Mesothelial cell of epicardium (in vitro differentiated cells): ENCODE measurements around the gene UBAP2L. TPM values are rescaled to one million over a fixed set of nuclear protein-coding genes. Genes with fewer than 3 reads are reported as not detected.

Experiments
- DNase-seq, 2 experiments: peaks; one replicate each; pipeline ENCODE4 v3.0.0; 2021; ENCODE audit warnings: low spot score in 2 of 2; ENCODE audit not compliant: unreplicated experiment in 2 of 2
- H3K27ac Mint-ChIP-seq: 2 replicates; pipeline ENCODE4 v1.8.0; 2021; ENCODE audit warnings: mixed read lengths
- H3K27me3 Mint-ChIP-seq: 2 replicates; pipeline ENCODE4 v1.8.0; 2021; ENCODE audit warnings: low read depth, mixed read lengths
- H3K36me3 Mint-ChIP-seq: 2 replicates; pipeline ENCODE4 v1.8.0; 2021; ENCODE audit warnings: mixed read lengths
- H3K4me1 Mint-ChIP-seq: 2 replicates; pipeline ENCODE4 v1.8.0; 2021; ENCODE audit warnings: mixed read lengths
- H3K4me3 Mint-ChIP-seq: 2 replicates; pipeline ENCODE4 v1.8.0; 2021; ENCODE audit warnings: mild to moderate bottlenecking, moderate library complexity, mixed read lengths
- H3K9me3 Mint-ChIP-seq: 2 replicates; pipeline ENCODE4 v1.8.0; 2021; ENCODE audit warnings: mixed read lengths
- total RNA-seq: library from RNA; stranded (reverse); gene quantifications from 3 replicates; pipeline ENCODE4 v1.2.1, GENCODE V29; 2021
- TF ChIP-seq, protein P1 (sequence below): fragments of 200-600 bp; sonication (generic); IDR thresholded peaks from one replicate; pipeline ENCODE4 v1.5.0; 2021; ENCODE audit warnings: antibody characterized with exemption; ENCODE audit not compliant: unreplicated experiment

UBAP2L gene
- total RNA-seq, 1 donor from 2014 or later: 265 TPM

DNA sequence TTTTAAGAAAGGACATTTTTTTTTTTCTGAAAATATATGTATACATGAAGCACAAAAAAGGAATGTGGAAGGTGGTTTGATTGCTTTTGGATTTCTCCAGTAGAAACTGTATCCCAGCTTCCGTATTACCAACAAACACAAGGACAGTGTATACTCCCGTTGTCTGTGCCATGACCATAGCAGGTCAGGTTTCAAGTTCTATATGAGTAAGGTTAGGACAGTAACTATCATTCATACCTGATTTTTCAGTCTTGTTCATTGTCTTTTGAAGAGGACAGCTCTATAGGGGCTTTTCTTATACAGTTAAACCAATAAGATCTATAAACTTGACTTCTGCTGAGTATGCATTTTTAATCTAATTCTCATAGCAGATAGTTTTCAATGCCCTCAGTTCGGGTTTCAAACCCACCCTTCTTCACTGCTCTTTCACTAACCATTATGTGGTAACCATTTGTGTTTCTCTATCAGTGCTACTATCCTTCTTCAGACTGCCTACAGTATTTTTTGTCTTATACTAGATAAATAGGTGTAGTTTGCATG is 19.6 kb downstream of the UBAP2L start:
- DNase-seq: no peak
- Mint-ChIP-seq H3K36me3 (peaks cover 53% of the 10 kb centered on the region), H3K27ac (peak overlapping the region; percentile 37), H3K4me3 (no peak overlapping the region), H3K27me3 (no peaks in the 10 kb centered on the region), H3K4me1 (peaks cover 6% of the 10 kb centered on the region), H3K9me3 (no peaks in the 10 kb centered on the region)
- TF ChIP-seq, protein P1, sequence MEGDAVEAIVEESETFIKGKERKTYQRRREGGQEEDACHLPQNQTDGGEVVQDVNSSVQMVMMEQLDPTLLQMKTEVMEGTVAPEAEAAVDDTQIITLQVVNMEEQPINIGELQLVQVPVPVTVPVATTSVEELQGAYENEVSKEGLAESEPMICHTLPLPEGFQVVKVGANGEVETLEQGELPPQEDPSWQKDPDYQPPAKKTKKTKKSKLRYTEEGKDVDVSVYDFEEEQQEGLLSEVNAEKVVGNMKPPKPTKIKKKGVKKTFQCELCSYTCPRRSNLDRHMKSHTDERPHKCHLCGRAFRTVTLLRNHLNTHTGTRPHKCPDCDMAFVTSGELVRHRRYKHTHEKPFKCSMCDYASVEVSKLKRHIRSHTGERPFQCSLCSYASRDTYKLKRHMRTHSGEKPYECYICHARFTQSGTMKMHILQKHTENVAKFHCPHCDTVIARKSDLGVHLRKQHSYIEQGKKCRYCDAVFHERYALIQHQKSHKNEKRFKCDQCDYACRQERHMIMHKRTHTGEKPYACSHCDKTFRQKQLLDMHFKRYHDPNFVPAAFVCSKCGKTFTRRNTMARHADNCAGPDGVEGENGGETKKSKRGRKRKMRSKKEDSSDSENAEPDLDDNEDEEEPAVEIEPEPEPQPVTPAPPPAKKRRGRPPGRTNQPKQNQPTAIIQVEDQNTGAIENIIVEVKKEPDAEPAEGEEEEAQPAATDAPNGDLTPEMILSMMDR: no peak

DNA sequence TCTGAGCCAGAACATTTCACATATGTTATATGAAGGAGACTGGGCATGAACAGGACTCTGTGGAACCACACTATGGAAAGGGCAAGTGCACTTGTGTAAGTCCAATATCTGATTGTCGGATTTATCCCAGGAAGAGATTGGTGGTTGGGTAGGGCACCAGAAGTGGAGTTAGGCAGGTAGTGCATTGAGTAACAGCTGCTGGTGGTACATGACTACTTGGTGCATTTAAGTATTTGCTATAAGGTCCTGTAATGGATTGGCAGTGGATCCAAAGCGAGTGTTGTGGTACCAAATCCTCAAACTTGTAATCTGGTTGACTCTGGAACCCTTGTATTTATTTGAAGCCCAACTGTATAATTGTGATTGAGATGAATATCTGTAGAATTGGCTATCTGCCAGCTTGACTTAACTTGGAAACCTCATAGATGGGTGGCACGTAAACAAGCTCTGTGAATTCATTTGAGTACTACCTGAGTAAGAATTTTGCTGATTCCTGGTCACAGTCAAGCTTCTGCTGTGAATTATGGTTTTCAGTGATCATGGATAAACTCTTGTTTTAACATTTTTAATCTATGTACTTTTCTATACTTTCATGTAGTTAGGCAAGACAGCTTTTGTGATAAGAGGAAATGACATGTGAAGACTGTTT is 21.1 kb downstream of the UBAP2L start:
- H3K9me3 Mint-ChIP-seq: no peaks in the 10 kb centered on the region
- DNase-seq: no peak
- no peak overlapping the region for H3K27ac Mint-ChIP-seq
- H3K4me1 Mint-ChIP-seq: peaks cover 6% of the 10 kb centered on the region
- no peaks in the 10 kb centered on the region for H3K27me3 Mint-ChIP-seq
- TF ChIP-seq, protein P1: no peak
- H3K4me3 Mint-ChIP-seq: no peak overlapping the region
- H3K36me3 Mint-ChIP-seq: peaks cover 53% of the 10 kb centered on the region

DNA sequence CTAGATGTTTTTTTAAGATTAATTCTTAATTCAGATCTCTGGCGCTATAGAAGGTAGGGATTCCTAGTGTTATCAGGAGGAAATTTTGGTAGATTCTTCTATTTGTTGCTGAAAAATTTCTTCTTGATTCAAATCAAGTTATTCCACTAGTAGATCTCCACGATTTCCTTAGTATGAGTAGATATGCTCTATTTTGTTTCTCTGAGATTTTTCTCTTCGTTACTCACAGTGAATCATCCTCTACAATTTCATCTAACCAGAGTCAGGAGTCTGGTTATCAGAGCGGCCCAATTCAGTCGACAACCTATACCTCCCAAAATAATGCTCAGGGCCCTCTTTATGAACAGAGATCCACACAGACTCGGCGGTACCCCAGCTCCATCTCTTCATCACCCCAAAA is 32.9 kb downstream of the UBAP2L start:
- no peak overlapping the region for H3K4me3 Mint-ChIP-seq
- no peaks in the 10 kb centered on the region for H3K27me3 Mint-ChIP-seq
- no peaks in the 10 kb centered on the region for H3K4me1 Mint-ChIP-seq
- TF ChIP-seq, protein P1: no peak
- DNase-seq: no peak
- H3K9me3 Mint-ChIP-seq: no peaks in the 10 kb centered on the region
- H3K27ac Mint-ChIP-seq: no peak overlapping the region
- H3K36me3 Mint-ChIP-seq: peaks cover 59% of the 10 kb centered on the region

DNA sequence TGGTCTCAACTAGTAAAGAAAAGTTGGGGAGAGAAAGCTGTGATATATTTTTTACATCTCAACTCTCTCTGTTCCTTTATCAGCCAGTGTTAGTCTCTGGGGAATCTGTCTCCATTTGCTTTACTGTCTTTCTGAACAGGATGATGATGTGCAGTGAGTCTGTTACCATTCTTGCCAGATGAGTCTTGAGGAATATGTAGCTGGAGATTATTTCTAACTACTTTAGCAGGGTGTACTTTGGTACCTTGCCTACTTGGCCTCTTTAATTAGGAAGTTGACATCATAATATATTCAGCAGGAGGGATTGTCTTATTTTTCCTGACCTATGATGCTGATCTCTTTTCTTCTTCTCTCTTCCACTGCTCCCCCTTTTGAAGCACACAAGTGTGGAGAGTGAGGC is 35.9 kb downstream of the UBAP2L start:
- TF ChIP-seq, protein P1: no peak
- no peak for DNase-seq
- Mint-ChIP-seq H3K36me3 (peaks cover 57% of the 10 kb centered on the region), H3K9me3 (no peaks in the 10 kb centered on the region), H3K4me1 (no peaks in the 10 kb centered on the region), H3K4me3 (no peak overlapping the region), H3K27ac (no peak overlapping the region), H3K27me3 (no peaks in the 10 kb centered on the region)

DNA sequence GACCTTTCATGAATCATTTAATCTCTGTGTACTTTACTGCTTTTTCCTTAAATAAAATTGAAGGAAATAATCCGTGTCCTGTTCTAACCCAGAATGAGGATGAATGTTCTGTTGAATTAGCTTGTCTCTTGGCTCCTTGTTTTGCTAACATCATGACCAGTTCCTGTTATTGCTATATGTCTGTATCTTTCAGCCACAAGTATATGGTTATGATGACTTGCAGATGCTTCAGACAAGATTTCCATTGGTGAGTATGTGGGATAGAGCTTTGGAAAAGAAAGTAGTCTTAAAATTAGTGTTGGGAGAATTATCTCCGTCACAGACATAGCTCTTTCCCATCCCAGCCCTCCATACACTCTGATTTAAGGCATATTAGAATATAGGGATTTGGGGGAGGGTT is 38.0 kb downstream of the UBAP2L start:
- Mint-ChIP-seq H3K27ac (no peak overlapping the region), H3K4me1 (no peaks in the 10 kb centered on the region), H3K27me3 (no peaks in the 10 kb centered on the region), H3K36me3 (peaks cover 61% of the 10 kb centered on the region), H3K9me3 (no peaks in the 10 kb centered on the region), H3K4me3 (no peak overlapping the region)
- TF ChIP-seq, protein P1: no peak
- DNase-seq: no peak
